H1 (cell line): ENCODE data around the gene KIAA1614. TPM values are rescaled to one million over a fixed set of nuclear protein-coding genes. Genes with fewer than 3 reads are reported as not detected.

Source experiments
- CHD7 ChIP-seq: fragments of 300-600 bp; sonication (generic); IDR thresholded peaks from 2 replicates; pipeline ENCODE4 v1.7.1; 2012; ENCODE audit warnings: low read length, moderate library complexity, mild to moderate bottlenecking, inconsistent platforms; ENCODE audit not compliant: insufficient replicate concordance
- CTCF ChIP-seq, 3 experiments: IDR thresholded peaks; 1 replicate in 2 of 3; 2 replicates in 1 of 3; pipeline versions ENCODE4 v1.5.1 to v1.6.1; 2011; ENCODE audit warnings: low read length in 3 of 3, mild to moderate bottlenecking in 3 of 3, inconsistent platforms in 2 of 3, low read depth in 1 of 3, moderate library complexity in 1 of 3; ENCODE audit not compliant: insufficient read depth in 1 of 3; ENCODE audit errors: control extremely low read depth in 1 of 3
- E2F6 ChIP-seq: IDR thresholded peaks from 2 replicates; pipeline ENCODE4 v1.6.1; 2012; ENCODE audit warnings: inconsistent platforms
- KDM1A ChIP-seq: fragments of 200-600, 300-600 bp; sonication (generic); IDR thresholded peaks from 2 replicates; pipeline ENCODE4 v1.7.1; 2016; ENCODE audit warnings: mild to moderate bottlenecking, low read length, borderline replicate concordance
- POU5F1 ChIP-seq: IDR thresholded peaks from 2 replicates; pipeline ENCODE4 v1.6.1; 2011; ENCODE audit warnings: low read depth, mild to moderate bottlenecking, low read length, moderate library complexity
- RAD21 ChIP-seq, 2 experiments: IDR thresholded peaks in 1 of 2; conservative IDR thresholded peaks in 1 of 2; 2 replicates each; pipeline ENCODE4 v1.6.1; 2011; ENCODE audit warnings: low read depth in 2 of 2, low read length in 2 of 2, improper control_type of control experiment in 1 of 2, inconsistent platforms in 1 of 2, mild to moderate bottlenecking in 1 of 2, moderate library complexity in 1 of 2
- polyA plus RNA-seq, 7 experiments: library from polyadenylated mRNA; depleted of rRNA in 3 of 7; stranded (reverse) in 5 of 7; unstranded in 2 of 7; fragments of >200 nt in 5 of 7; fragments of 200-250 nt in 2 of 7; gene quantifications; 1 replicate in 5 of 7; 2 replicates in 1 of 7; 4 replicates in 1 of 7; pipeline versions ENCODE4 v1.2.1 to v1.2.3, GENCODE V29; 2011 to 2013; ENCODE audit warnings: missing spikeins in 2 of 7, mixed read lengths in 2 of 7
- total RNA-seq: library from RNA; stranded (reverse); fragmentation: NEBNext Ultra II Directional; extraction: Animal tissue kit (Norgen Biotek cat#: 25700); gene quantifications from 2 replicates; pipeline ENCODE4 v1.2.1, GENCODE V29; 2021

KIAA1614 gene
- total and polyA plus RNA-seq, 2 of the 8 experiments (the other 6 are each of a cell fraction or from before 2014, with no cell fraction given) = 1.3 to 3.1 TPM

GRCh38 chr1:180976732-180977357 is 64.1 kb downstream of the KIAA1614 start (continued):
- TF ChIP-seq CHD7 (no peak), POU5F1 (no peak), E2F6 (no peak), KDM1A (no peak), RAD21 (IDR thresholded peaks at IDR 0.05 in 1 of 2, conservative IDR thresholded peaks at IDR 0.05 in 1 of 2; ENCODE audit: low read depth in 2 of 2, low read length in 2 of 2) (no peak), CTCF (IDR thresholded peaks at IDR 0.05; ENCODE audit: control extremely low read depth in 1 of 3, insufficient read depth in 1 of 3, low read depth in 1 of 3, low read length in 3 of 3) (no peak)
